Measurements from ENCODE around the gene VEGFB.

The VEGFB gene

DNA sequence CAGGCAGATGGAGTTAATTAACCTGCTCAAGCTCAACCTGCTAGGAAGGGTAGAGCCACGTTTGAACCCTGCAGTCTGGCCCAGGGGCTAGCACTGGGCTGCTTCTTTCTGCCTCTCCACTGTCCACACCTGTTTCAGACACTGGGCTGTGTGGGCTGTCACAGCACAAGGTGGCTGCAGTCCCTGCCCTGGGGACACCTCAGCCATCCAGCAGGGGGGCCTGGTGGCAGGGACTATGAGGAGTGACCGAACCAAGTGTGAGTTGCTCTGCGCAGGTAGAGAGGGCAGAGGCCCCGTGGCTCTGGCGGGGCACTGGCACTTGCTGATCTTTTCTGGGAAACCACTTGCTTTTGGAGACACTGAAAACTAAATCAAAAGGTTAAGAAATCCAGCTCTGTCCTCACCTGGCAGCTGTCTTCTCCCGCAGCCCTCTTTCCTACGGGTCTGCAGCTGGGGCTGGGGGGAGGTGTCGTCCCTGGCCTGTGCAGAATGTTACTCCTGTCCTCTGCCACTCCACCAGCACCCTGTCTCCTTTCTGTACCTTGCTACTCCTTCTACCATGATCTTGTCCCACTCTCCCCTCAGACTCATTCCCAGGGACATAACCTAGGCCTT lies 44.3 kb downstream of the VEGFB start:
- Histone ChIP-seq H3K36me3 (ENCODE audit: control insufficient read depth in 2 of 2, insufficient read depth in 2 of 2, low read length in 2 of 2) (peaks cover 12 to 22% of the 10 kb centered on the region in 2 donors), H3K4me3 (ENCODE audit: low read length in 2 of 2) (no peak overlapping the region), H3K27ac (ENCODE audit: low read depth in 2 of 2, low read length in 2 of 2) (no peak overlapping the region), H3K27me3 (ENCODE audit: control insufficient read depth in 2 of 2, insufficient read depth in 2 of 2, low read length in 2 of 2) (no peaks in the 10 kb centered on the region), H3K4me1 (ENCODE audit: control insufficient read depth in 2 of 2, insufficient read depth in 2 of 2, low read length in 2 of 2) (peaks cover 26 to 32% of the 10 kb centered on the region in 2 donors), H3K9me3 (ENCODE audit: control insufficient read depth in 2 of 2, low read length in 2 of 2) (no peaks in the 10 kb centered on the region), H3K9ac (ENCODE audit: low read depth in 1 of 2, low read length in 2 of 2) (no peak overlapping the region)

DNA sequence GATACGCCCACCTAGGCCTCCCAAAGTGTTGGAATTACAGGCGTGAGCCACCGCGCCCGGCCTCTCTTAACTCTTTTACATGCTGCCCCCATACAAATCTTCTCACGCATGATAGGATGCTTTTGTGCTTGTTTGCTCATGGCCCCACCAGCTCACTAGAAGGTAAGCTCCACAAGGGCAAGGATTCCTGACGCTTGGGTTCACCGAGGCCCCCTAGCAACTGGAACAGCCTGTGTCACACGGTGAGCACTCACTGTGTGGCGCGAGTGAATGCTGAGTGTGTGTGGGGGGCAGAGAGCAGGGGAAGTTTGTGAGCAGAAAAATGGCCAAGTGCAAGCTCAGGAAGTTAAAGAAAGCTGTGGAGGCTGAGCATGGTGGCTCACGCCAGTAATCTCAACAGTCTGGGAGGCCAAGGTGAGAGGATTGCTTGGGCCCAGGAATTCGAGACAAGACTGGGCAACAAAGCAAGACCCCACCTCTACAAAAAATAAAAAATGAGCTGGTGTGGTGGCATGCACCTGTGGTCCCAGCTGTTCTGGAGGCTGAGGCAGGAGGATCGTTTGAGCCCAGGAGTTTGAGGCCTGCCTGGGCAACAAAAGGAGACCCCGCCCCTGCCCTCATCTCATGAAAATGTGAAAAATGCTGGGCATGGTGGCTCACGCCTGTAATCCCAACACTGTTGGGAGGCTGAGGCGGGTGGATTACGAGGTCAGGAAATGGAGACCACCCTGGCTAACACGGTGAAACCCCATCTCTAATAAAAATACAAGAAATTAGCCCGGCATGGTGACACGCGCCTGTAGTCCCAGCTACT lies 47.8 kb downstream of the VEGFB start:
- no peak overlapping the region for H3K4me3 ChIP-seq (ENCODE audit: low read length in 2 of 2)
- H3K4me1 ChIP-seq (ENCODE audit: control insufficient read depth in 2 of 2, insufficient read depth in 2 of 2, low read length in 2 of 2): peaks cover 26 to 27% of the 10 kb centered on the region in 2 donors
- no peak overlapping the region for H3K27ac ChIP-seq (ENCODE audit: low read depth in 2 of 2, low read length in 2 of 2)
- no peaks in the 10 kb centered on the region for H3K9me3 ChIP-seq (ENCODE audit: control insufficient read depth in 2 of 2, low read length in 2 of 2)
- peaks cover 12 to 14% of the 10 kb centered on the region in 2 donors for H3K36me3 ChIP-seq (ENCODE audit: control insufficient read depth in 2 of 2, insufficient read depth in 2 of 2, low read length in 2 of 2)
- H3K27me3 ChIP-seq (ENCODE audit: control insufficient read depth in 2 of 2, insufficient read depth in 2 of 2, low read length in 2 of 2): no peaks in the 10 kb centered on the region
- H3K9ac ChIP-seq (ENCODE audit: low read depth in 1 of 2, low read length in 2 of 2): no peak overlapping the region

DNA sequence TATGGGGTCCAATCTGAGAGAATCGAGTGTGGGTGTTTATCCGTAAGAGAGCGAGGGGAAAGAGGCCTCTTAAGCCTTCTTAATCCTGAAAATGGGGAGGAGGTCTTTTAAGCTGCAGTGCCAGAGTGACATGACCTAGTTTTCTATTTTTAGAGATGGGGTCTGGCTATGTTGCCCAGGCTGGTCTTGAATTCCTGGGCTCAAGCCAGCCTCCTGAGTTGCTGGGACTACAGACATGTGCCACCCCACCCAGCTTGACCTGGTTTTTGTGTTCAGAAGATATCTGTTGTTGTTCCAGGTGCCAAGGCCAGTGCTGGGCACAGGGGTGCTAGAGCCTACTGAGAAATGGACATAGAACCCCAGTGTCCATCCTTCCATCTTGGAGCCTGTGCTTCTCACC lies 48.7 kb downstream of the VEGFB start:
- Histone ChIP-seq H3K4me1 (ENCODE audit: control insufficient read depth in 2 of 2, insufficient read depth in 2 of 2, low read length in 2 of 2) (peaks cover 23 to 24% of the 10 kb centered on the region in 2 donors), H3K36me3 (ENCODE audit: control insufficient read depth in 2 of 2, insufficient read depth in 2 of 2, low read length in 2 of 2) (peaks cover 12 to 14% of the 10 kb centered on the region in 2 donors), H3K9me3 (ENCODE audit: control insufficient read depth in 2 of 2, low read length in 2 of 2) (no peaks in the 10 kb centered on the region), H3K27me3 (ENCODE audit: control insufficient read depth in 2 of 2, insufficient read depth in 2 of 2, low read length in 2 of 2) (no peaks in the 10 kb centered on the region), H3K9ac (ENCODE audit: low read depth in 1 of 2, low read length in 2 of 2) (peak overlapping the region; percentile 32 to 97), H3K27ac (ENCODE audit: low read depth in 2 of 2, low read length in 2 of 2) (no peak overlapping the region), H3K4me3 (ENCODE audit: low read length in 2 of 2) (peak overlapping the region; percentile 92)

DNA sequence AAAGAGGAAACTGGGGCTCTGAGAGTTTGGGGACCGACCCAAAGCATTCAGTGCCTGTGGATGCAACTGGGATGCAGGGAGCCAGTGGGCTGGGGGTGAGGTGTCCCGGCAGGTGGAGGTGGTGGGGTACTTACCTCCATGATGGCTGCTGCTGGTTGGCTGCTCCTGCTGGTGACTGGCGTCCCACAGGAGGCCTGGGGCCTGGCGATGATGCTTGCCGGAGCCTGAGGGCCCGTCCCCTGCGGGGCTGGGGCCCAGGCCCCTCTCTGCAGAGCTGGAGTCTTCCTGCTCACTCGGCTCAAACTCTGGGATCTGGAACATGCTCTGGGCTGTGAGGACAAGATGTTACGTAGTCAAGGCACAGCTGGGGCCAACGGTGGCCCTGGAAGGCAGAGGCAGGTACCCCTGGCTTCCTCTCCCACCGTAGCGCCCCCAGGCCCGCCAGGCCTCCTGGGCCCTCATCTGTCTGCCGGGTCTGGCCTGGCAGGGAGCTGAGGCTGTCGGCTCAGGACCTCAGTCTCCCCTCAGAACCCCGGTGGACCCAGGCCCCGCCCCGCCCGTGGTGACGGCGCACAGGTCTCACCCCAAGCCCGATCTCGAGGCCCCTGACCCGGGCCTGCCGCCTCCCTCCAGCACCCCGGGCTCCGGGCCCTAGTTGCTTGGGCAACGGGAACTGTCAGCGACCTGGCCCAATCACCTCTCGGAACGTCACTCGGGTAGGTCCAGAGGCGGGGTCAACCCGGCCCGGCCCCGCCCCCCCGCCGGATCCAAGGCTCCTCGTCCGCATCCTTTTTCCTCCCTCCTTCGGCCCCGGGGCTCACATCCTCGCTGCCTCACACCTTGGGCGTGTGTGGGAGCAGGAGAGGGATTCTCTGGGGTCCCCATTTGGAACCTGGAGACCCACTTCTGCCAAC lies 49.9 kb downstream of the VEGFB start, which contains the start of gene BAD:
BAD (minus strand) TSS at position 618 of the 914 bp plus-strand sequence; CDS start at position 321, 297 bp downstream.
- Histone ChIP-seq H3K9ac (ENCODE audit: low read depth in 1 of 2, low read length in 2 of 2) (peak within 1 kb of the TSS; percentile 96 to 97), H3K27me3 (ENCODE audit: control insufficient read depth in 2 of 2, insufficient read depth in 2 of 2, low read length in 2 of 2) (no peaks in the 10 kb centered on the region), H3K27ac (ENCODE audit: low read depth in 2 of 2, low read length in 2 of 2) (peak within 1 kb of the TSS; percentile 98 to 99), H3K9me3 (ENCODE audit: control insufficient read depth in 2 of 2, low read length in 2 of 2) (no peaks in the 10 kb centered on the region), H3K4me1 (ENCODE audit: control insufficient read depth in 2 of 2, insufficient read depth in 2 of 2, low read length in 2 of 2) (peaks cover 23 to 24% of the 10 kb centered on the region in 2 donors), H3K36me3 (ENCODE audit: control insufficient read depth in 2 of 2, insufficient read depth in 2 of 2, low read length in 2 of 2) (peaks cover 2 to 8% of the 10 kb centered on the region in 2 donors), H3K4me3 (ENCODE audit: low read length in 2 of 2) (peak within 1 kb of the TSS; percentile 92)

DNA sequence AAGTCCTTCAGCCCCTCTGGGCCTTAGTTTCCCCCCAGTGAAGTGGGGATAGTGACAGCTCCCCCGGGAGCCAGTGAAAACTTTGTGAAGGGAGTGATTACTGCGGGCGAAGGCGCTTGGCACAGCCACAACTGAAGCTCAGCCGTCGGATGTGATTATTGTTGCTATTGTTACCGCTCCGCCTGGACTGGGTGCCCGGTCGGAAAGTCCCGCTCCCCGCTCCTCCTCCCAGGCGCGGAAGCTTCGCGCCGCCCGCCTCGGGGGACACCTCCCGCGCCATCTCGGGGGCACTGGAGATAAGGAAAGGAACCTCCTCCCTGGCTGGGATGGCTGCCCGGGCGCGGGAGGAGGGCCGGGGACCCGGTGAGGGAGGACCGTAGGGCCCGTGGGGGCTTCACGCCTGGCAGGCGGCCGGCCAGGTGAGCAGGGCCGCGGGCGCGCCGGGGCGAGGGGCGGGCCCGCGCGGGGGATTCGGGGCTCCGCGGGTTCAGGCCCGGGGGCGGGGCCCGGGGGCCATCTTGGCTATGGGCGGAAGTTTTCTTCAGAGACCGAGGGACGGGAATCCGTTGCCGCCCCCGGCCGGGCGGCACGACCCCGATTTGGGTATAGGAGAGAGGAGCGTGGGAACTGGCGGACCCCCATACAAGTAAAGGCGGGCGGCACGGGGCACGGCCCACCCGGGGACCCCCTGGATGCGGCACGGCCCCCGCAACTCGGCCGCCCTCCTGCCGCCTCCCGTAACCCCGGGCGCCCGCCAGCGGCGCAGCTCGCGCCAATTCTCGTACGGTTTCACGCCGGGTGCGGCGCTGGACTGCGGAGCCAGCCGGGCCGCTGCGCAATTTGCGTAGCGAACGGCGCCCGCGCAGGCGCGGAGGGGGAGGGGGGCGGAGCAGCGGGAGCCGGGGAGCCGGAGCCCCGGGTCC lies 50.8 kb downstream of the VEGFB start, which contains the start of gene GPR137:
GPR137 (plus strand) TSS at position 887 of the 923 bp plus-strand sequence. CDS start 677 bp downstream, outside the sequence.
- H3K9ac ChIP-seq (ENCODE audit: low read depth in 1 of 2, low read length in 2 of 2): peak within 1 kb of the TSS; percentile 96 to 97
- H3K27me3 ChIP-seq (ENCODE audit: control insufficient read depth in 2 of 2, insufficient read depth in 2 of 2, low read length in 2 of 2): peaks cover 2% of the 10 kb centered on the region in 2 donors
- peak within 1 kb of the TSS; percentile 98 to 99 for H3K27ac ChIP-seq (ENCODE audit: low read depth in 2 of 2, low read length in 2 of 2)
- no peaks in the 10 kb centered on the region for H3K9me3 ChIP-seq (ENCODE audit: control insufficient read depth in 2 of 2, low read length in 2 of 2)
- peaks cover 23 to 24% of the 10 kb centered on the region in 2 donors for H3K4me1 ChIP-seq (ENCODE audit: control insufficient read depth in 2 of 2, insufficient read depth in 2 of 2, low read length in 2 of 2)
- H3K36me3 ChIP-seq (ENCODE audit: control insufficient read depth in 2 of 2, insufficient read depth in 2 of 2, low read length in 2 of 2): peaks cover 2 to 8% of the 10 kb centered on the region in 2 donors
- H3K4me3 ChIP-seq (ENCODE audit: low read length in 2 of 2): peak within 1 kb of the TSS; percentile 92

DNA sequence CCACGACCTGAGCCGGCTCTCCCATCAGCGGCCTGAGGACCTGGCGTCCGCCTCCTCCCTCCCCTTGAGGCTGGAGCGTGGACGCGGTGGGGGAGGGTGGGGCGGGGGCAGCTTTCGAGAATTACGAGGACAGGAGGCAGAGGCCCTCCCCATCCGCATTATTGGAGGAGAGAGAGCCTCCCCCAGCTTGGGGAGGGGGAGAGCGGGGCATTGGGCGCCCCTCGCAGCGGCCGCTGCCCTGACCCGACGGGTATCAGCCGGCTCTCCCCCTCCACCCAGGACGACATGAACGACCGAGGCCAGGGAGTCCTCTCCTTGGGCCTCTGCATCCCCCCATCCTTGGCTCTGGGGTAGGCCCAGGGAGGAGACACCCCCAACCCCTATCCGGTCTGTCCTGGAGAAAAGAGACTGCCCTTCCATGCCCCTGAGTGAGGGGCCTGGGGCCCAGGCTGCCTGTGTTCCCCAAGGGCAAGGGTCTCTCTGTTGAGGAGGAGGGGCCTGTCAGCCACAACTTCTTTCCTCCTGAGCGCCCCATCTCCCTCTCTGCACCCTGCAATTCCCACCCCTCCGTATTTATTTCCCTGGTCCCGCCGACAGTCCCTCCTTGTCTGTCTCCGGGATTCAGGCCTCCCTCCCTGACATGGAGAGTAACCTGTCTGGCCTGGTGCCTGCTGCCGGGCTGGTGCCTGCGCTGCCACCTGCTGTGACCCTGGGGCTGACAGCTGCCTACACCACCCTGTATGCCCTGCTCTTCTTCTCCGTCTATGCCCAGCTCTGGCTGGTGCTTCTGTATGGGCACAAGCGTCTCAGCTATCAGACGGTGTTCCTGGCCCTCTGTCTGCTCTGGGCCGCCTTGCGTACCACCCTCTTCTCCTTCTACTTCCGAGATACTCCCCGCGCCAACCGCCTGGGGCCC lies 51.8 kb downstream of the VEGFB start:
- Histone ChIP-seq H3K4me1 (ENCODE audit: control insufficient read depth in 2 of 2, insufficient read depth in 2 of 2, low read length in 2 of 2) (peaks cover 23 to 24% of the 10 kb centered on the region in 2 donors), H3K27ac (ENCODE audit: low read depth in 2 of 2, low read length in 2 of 2) (peak overlapping the region; percentile 98 to 99), H3K4me3 (ENCODE audit: low read length in 2 of 2) (peak overlapping the region; percentile 92), H3K9ac (ENCODE audit: low read depth in 1 of 2, low read length in 2 of 2) (peak overlapping the region; percentile 47 to 97), H3K36me3 (ENCODE audit: control insufficient read depth in 2 of 2, insufficient read depth in 2 of 2, low read length in 2 of 2) (peaks cover 2 to 8% of the 10 kb centered on the region in 2 donors), H3K9me3 (ENCODE audit: control insufficient read depth in 2 of 2, low read length in 2 of 2) (no peaks in the 10 kb centered on the region), H3K27me3 (ENCODE audit: control insufficient read depth in 2 of 2, insufficient read depth in 2 of 2, low read length in 2 of 2) (peaks cover 10% of the 10 kb centered on the region in 2 donors)

DNA sequence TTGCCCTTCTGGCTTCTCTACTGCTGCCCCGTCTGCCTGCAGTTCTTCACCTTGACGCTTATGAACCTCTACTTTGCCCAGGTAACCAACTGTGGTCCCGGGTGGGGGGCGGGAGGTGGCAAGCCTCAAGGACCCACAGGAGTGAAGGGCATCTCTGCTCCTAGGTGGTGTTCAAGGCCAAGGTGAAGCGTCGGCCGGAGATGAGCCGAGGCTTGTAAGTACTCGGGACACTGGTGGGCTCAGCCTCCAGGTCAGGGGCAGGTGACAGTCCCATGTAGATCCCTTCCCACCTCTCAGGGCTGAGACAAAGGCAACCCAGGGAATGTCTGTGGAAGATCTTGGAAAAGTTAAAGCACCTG lies 52.4 kb downstream of the VEGFB start:
- Histone ChIP-seq H3K4me1 (ENCODE audit: control insufficient read depth in 2 of 2, insufficient read depth in 2 of 2, low read length in 2 of 2) (peaks cover 23 to 26% of the 10 kb centered on the region in 2 donors), H3K27ac (ENCODE audit: low read depth in 2 of 2, low read length in 2 of 2) (no peak overlapping the region), H3K4me3 (ENCODE audit: low read length in 2 of 2) (no peak overlapping the region), H3K36me3 (ENCODE audit: control insufficient read depth in 2 of 2, insufficient read depth in 2 of 2, low read length in 2 of 2) (peaks cover 2 to 4% of the 10 kb centered on the region in 2 donors), H3K9ac (ENCODE audit: low read depth in 1 of 2, low read length in 2 of 2) (no peak overlapping the region), H3K9me3 (ENCODE audit: control insufficient read depth in 2 of 2, low read length in 2 of 2) (no peaks in the 10 kb centered on the region), H3K27me3 (ENCODE audit: control insufficient read depth in 2 of 2, insufficient read depth in 2 of 2, low read length in 2 of 2) (peaks cover 11 to 14% of the 10 kb centered on the region in 2 donors)

DNA sequence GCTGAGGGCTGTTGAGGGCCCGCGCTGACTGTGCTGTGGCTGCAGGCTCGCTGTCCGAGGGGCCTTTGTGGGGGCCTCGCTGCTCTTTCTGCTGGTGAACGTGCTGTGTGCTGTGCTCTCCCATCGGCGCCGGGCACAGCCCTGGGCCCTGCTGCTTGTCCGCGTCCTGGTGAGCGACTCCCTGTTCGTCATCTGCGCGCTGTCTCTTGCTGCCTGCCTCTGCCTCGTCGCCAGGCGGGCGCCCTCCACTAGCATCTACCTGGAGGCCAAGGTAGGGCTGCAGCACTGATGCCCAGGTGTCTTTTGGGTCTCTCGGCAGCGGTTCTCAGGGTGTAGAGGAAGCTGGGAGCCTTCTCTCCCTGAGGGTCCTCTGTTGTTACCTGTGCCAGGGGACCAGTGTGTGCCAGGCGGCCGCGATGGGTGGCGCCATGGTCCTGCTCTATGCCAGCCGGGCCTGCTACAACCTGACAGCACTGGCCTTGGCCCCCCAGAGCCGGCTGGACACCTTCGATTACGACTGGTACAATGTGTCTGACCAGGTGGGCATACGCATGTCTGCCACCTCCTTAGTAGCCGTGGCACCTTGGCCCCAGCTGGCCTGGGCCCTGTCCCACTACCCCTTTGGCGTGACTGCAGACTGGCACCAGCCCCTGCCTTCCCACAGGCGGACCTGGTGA lies 53.4 kb downstream of the VEGFB start:
- Histone ChIP-seq H3K27me3 (ENCODE audit: control insufficient read depth in 2 of 2, insufficient read depth in 2 of 2, low read length in 2 of 2) (peaks cover 18 to 22% of the 10 kb centered on the region in 2 donors), H3K4me3 (ENCODE audit: low read length in 2 of 2) (no peak overlapping the region), H3K9ac (ENCODE audit: low read depth in 1 of 2, low read length in 2 of 2) (no peak overlapping the region), H3K4me1 (ENCODE audit: control insufficient read depth in 2 of 2, insufficient read depth in 2 of 2, low read length in 2 of 2) (peaks cover 27 to 32% of the 10 kb centered on the region in 2 donors), H3K9me3 (ENCODE audit: control insufficient read depth in 2 of 2, low read length in 2 of 2) (no peaks in the 10 kb centered on the region), H3K27ac (ENCODE audit: low read depth in 2 of 2, low read length in 2 of 2) (no peak overlapping the region), H3K36me3 (ENCODE audit: control insufficient read depth in 2 of 2, insufficient read depth in 2 of 2, low read length in 2 of 2) (no peaks in the 10 kb centered on the region)

Data from mucosa of rectum (tissue), 2 donors.